Measurements from ENCODE around the gene RIPOR1. TPM values are rescaled to one million over a fixed set of nuclear protein-coding genes. Genes with fewer than 3 reads are reported as not detected.
A peak's percentile ranks its signal among the peaks of the same experiment; 100 is the strongest.
"Not testable (repeated sequence)": the region's sequence is repeated elsewhere in the genome, so short reads cannot be mapped to it uniquely, and the experiment has no call there.

Gene RIPOR1
- total RNA-seq, 2 donors from 2014 or later: 43.9 to 66.9 TPM

DNA sequence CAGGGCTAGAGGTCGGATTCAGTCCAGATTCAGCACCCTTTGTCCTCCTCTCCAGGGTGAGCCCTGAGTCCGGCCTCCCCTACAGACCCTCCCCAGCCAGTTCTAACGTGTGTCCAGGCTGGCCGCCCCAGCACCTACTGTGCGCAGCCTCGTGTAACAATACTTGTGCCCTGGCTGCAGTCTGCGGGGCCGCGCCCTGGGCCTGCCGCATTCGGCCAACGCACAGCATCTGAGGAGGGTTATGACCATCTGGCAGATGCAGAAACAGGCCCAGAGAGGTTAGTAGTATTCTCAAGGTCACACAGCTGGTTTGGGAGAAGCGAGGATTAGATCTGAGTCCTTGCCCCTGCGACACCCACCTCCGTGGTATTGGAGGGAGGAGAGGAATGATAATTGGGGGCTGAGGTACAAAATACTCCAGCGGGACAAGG lies 968 bp downstream of the RIPOR1 start:
- Histone ChIP-seq H3K27me3 (no peaks in the 10 kb centered on the region), H3K36me3 (no peaks in the 10 kb centered on the region), H3K27ac (peak overlapping the region; percentile 96 to 97), H3K9me3 (no peaks in the 10 kb centered on the region), H3K4me3 (peak overlapping the region; percentile 77 to 81), H3K4me1 (peaks cover 0 to 43% of the 10 kb centered on the region in 2 donors)
- no peak for DNase-seq (ENCODE audit: low spot score)
- TF ChIP-seq, protein P1, sequence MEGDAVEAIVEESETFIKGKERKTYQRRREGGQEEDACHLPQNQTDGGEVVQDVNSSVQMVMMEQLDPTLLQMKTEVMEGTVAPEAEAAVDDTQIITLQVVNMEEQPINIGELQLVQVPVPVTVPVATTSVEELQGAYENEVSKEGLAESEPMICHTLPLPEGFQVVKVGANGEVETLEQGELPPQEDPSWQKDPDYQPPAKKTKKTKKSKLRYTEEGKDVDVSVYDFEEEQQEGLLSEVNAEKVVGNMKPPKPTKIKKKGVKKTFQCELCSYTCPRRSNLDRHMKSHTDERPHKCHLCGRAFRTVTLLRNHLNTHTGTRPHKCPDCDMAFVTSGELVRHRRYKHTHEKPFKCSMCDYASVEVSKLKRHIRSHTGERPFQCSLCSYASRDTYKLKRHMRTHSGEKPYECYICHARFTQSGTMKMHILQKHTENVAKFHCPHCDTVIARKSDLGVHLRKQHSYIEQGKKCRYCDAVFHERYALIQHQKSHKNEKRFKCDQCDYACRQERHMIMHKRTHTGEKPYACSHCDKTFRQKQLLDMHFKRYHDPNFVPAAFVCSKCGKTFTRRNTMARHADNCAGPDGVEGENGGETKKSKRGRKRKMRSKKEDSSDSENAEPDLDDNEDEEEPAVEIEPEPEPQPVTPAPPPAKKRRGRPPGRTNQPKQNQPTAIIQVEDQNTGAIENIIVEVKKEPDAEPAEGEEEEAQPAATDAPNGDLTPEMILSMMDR (IDR thresholded peaks at IDR 0.05): no peak

DNA sequence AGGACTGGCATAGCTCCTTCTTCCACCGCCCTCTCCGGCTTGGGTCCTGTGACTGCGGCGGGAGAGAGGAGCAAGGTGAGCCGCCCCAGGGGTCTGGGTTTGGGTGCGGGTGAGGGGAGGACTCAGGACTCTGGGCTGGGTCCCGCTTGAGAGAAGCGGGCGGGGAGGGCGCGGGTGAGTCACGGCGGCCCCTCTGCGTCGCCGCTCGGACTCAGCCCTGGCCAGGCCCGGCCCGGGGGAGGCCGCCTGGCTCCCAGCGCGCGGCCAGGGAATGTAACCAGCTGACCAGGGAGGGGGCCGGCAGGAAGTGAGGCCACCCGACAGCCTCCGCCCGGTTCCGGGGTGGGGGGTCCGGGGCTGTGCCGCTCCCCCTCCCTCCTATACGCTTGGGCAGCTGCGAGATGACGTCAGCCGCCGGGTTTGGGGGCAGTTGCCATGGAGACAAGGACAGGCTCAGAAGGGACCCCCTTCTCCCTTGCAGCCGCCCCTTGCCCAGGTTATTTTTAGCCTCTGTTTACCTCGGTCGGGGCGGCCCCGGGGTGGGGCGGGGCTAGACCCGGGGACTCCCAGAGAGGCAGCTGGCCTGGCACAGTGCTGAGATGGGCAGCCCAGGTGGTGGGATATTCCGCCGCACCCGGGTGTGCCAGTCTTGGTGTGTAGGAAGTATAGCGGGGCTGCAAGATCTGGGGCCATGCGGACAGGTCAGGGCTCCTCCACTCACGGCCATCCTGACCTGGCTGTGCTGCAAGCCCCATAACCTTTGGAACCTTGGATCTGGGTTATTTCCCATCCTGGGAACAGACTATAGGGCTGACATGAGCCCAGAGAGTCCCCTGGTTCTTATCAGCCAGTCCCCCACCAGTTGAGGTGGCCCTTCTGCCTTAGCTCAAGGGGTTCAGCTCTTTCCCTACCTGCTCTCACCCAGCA lies 1.6 kb downstream of the RIPOR1 start:
- H3K4me3 ChIP-seq: peak overlapping the region; percentile 77 to 81
- H3K27ac ChIP-seq: peak overlapping the region; percentile 96 to 97
- peaks cover 0 to 43% of the 10 kb centered on the region in 2 donors for H3K4me1 ChIP-seq
- TF ChIP-seq, protein P1 (IDR thresholded peaks at IDR 0.05): no peak
- no peaks in the 10 kb centered on the region for H3K36me3 ChIP-seq
- no peaks in the 10 kb centered on the region for H3K9me3 ChIP-seq
- H3K27me3 ChIP-seq: no peaks in the 10 kb centered on the region
- peak; percentile 88 for DNase-seq (ENCODE audit: low spot score)

DNA sequence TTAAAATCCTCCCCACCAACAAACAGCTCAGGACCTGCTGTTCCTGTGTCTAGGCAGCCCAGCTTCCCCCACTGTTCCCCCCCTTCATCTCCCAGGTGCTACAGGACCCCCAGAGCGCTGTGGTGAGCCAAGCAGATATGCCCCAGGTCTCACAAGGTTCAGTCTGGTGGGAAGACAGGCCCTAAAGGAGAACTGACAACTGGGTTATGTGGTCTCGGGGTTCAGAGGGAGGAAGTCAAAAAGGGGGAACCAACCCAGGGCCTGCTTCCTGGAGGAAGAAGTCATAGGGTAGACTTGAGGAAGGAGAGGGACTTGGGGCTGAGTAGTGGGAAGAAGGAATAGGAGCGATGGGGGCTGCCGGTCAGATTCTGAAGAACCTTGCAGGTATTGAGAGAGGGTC lies 2.6 kb downstream of the RIPOR1 start:
- TF ChIP-seq, protein P1 (IDR thresholded peaks at IDR 0.05): no peak
- Histone ChIP-seq H3K27ac (peak overlapping the region; percentile 96 to 97), H3K36me3 (no peaks in the 10 kb centered on the region), H3K27me3 (no peaks in the 10 kb centered on the region), H3K4me1 (peaks cover 0 to 52% of the 10 kb centered on the region in 2 donors), H3K4me3 (peak overlapping the region in 1 of 2 donors; percentile 81), H3K9me3 (no peaks in the 10 kb centered on the region)
- DNase-seq (ENCODE audit: low spot score): no peak

DNA sequence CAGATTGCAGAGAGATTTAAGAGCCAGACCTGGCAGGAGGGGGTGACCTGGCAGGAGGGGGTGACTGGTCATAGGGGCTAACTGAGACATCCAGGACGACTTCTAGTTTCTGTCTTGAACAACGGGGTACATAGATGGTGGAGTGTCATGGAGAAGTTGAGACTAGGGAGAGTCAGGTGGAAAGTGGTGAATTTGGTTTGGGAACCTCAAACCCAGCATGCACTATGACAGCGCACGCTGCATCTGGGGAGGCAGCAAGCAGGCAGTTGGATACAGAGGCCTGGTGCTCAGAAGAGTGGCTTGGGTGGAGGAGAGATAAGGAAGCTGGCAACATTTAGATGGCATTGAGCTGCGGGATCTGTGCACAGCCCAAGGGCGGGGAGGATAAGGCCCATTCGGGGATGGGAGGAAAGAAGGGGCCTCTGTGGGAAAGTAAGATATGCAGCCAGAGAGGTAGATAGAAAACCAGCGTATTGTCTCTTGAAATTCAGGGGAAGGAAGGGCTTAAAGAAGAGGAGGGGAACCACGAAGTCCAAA lies 4.5 kb downstream of the RIPOR1 start:
- DNase-seq (ENCODE audit: low spot score): no peak
- peaks cover 0 to 65% of the 10 kb centered on the region in 2 donors for H3K4me1 ChIP-seq

DNA sequence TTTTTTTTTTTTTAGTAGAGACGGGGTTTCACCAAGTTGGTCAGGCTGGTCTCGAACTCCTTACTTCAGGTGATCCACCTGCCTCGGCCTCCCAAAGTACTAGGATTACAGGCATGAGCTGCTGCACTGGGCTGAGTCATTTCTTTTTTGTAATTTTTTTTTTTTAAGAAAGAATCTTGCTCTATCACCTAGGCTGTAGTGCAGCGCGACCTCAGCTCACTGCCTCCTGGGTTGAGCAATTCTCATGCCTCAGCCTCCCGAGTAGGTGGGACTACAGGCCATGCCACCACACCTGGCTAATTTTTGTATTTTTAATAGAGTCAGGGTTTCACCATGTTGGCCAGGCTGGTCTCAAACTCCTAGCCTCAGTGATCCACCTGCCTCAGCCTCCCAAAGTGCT lies 5.4 kb downstream of the RIPOR1 start:
- H3K36me3 ChIP-seq; H3K4me3 ChIP-seq; DNase-seq (ENCODE audit: low spot score); H3K27ac ChIP-seq; H3K27me3 ChIP-seq; H3K9me3 ChIP-seq: not testable (repeated sequence)
- H3K4me1 ChIP-seq: peaks cover 0 to 70% of the 10 kb centered on the region in 2 donors

More for the DNA sequence above, 4.5 kb downstream of the RIPOR1 start:
- H3K4me3 ChIP-seq: no peak overlapping the region
- H3K9me3 ChIP-seq: no peaks in the 10 kb centered on the region
- H3K27ac ChIP-seq: no peak overlapping the region
- no peaks in the 10 kb centered on the region for H3K36me3 ChIP-seq
- no peaks in the 10 kb centered on the region for H3K27me3 ChIP-seq
- TF ChIP-seq, protein P1 (IDR thresholded peaks at IDR 0.05): no peak

DNA sequence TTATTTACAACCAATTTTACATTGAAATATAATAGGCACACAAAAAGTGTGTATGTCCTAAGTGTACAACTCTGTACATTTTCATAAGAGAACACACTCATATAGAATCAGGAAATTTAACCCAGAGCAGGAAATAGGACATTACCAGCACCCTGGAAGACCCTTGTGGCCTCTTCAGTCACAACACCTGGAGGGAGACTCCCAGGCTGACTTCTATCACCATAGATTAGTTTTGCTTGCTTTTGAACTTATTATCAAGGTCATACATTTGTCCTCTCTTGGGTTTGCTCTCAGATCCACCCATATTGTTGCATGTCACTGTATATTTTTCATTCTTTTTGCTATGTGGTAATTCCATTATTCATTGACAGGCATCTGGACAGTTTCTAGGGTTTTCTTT lies 5.8 kb downstream of the RIPOR1 start:
- DNase-seq (ENCODE audit: low spot score): no peak
- Histone ChIP-seq H3K27ac (no peak overlapping the region), H3K27me3 (no peaks in the 10 kb centered on the region), H3K36me3 (no peaks in the 10 kb centered on the region), H3K9me3 (no peaks in the 10 kb centered on the region), H3K4me1 (peaks cover 0 to 75% of the 10 kb centered on the region in 2 donors), H3K4me3 (no peak overlapping the region)
- TF ChIP-seq, protein P1 (IDR thresholded peaks at IDR 0.05): no peak
